HCT116 (cell line): ENCODE measurements around the gene CHODL.

Experiments
- POLR2A ChIP-seq: IDR thresholded peaks from 2 replicates; pipeline ENCODE4 v1.7.0; 2011; ENCODE audit warnings: borderline replicate concordance; ENCODE audit not compliant: insufficient read depth, insufficient read length; ENCODE audit errors: extremely low read depth
- REST ChIP-seq: IDR thresholded peaks from 2 replicates; pipeline ENCODE4 v1.6.1; 2012; ENCODE audit warnings: low read depth
- TCF7L2 ChIP-seq: IDR thresholded peaks from 2 replicates; pipeline ENCODE4 v1.7.0; 2011; ENCODE audit warnings: borderline replicate concordance, inconsistent platforms; ENCODE audit not compliant: insufficient read depth, insufficient read length; ENCODE audit errors: extremely low read depth

- TF ChIP-seq TCF7L2 (no peak), POLR2A (no peak), REST (no peak)
These were observed 24.3 kb downstream of the CHODL start for GRCh38 chr21:18268906-18269305.
